Naive thymus-derived CD4-positive, alpha-beta T cell (primary cell): ENCODE measurements around the gene PXN. TPM values are rescaled to one million over a fixed set of nuclear protein-coding genes. Genes with fewer than 3 reads are reported as not detected.
"Not testable (repeated sequence)": the region's sequence is repeated elsewhere in the genome, so short reads cannot be mapped to it uniquely, and the experiment has no call there.

Source experiments
- ATAC-seq: fragments of 150-1000 bp; cut with Tn5 transposase; 2 replicates; pipeline ENCODE4 v1.10.0; 2021; ENCODE audit warnings: mild to moderate bottlenecking, moderate library complexity
- CTCF ChIA-PET: fragments of 350-600 bp; sonication (Branson Sonifier 250); formaldehyde crosslinking; loops from one replicate; lab custom pipeline; 2021; ENCODE audit warnings: antibody characterized with exemption; lab: Charles Lee
- POLR2A ChIA-PET: fragments of 350-600 bp; sonication (Branson Sonifier 250); formaldehyde crosslinking; loops from one replicate; lab custom pipeline; 2021; ENCODE audit warnings: antibody characterized with exemption, inconsistent platforms; lab: Charles Lee
- DNase-seq, 9 donors: peaks; one replicate each; pipeline versions ENCODE4 v3.0.0 to v3.0.0-alpha.2; 2020 to 2022; ENCODE audit warnings: mixed read lengths in 1 of 9
- H3K27ac ChIP-seq: one replicate; pipeline ENCODE4 v1.7.0; 2013; ENCODE audit warnings: mild to moderate bottlenecking, low read depth, low read length, moderate library complexity
- H3K27me3 ChIP-seq, 2 donors: one replicate each; pipeline ENCODE4 v1.7.0; 2013; ENCODE audit warnings: low read length in 2 of 2, mild to moderate bottlenecking in 2 of 2, moderate library complexity in 2 of 2; ENCODE audit not compliant: control insufficient read depth in 2 of 2, insufficient read depth in 2 of 2
- H3K36me3 ChIP-seq, 3 experiments: 1 replicate in 2 of 3; 2 replicates in 1 of 3; pipeline ENCODE4 v1.7.0; 2013; ENCODE audit warnings: low read length in 3 of 3, mild to moderate bottlenecking in 3 of 3, moderate library complexity in 1 of 3; ENCODE audit not compliant: insufficient read depth in 3 of 3, control insufficient read depth in 2 of 3
- H3K4me1 ChIP-seq, 2 donors: one replicate each; pipeline ENCODE4 v1.7.0; 2013; ENCODE audit warnings: low read length in 2 of 2, mild to moderate bottlenecking in 2 of 2, moderate library complexity in 1 of 2; ENCODE audit not compliant: control insufficient read depth in 2 of 2, insufficient read depth in 2 of 2
- H3K4me3 ChIP-seq: 2 replicates; pipeline ENCODE4 v1.7.0; 2013; ENCODE audit warnings: mild to moderate bottlenecking, low read length
- H3K9me3 ChIP-seq, 3 experiments: 1 replicate in 2 of 3; 2 replicates in 1 of 3; pipeline ENCODE4 v1.7.0; 2013; ENCODE audit warnings: low read length in 3 of 3; ENCODE audit not compliant: control insufficient read depth in 2 of 3
- H3K27ac Mint-ChIP-seq, 9 donors: one replicate each; pipeline ENCODE4 v1.8.0; 2020 to 2022; ENCODE audit warnings: mixed read lengths in 9 of 9, mild to moderate bottlenecking in 8 of 9, moderate library complexity in 5 of 9, inconsistent platforms in 2 of 9
- H3K27me3 Mint-ChIP-seq, 5 donors: one replicate each; pipeline ENCODE4 v1.8.0; 2021 to 2022; ENCODE audit warnings: mixed read lengths in 5 of 5, mild to moderate bottlenecking in 1 of 5
- H3K36me3 Mint-ChIP-seq, 5 donors: one replicate each; pipeline ENCODE4 v1.8.0; 2020 to 2022; ENCODE audit warnings: mixed read lengths in 5 of 5, mild to moderate bottlenecking in 3 of 5, inconsistent platforms in 1 of 5
- H3K4me1 Mint-ChIP-seq, 7 donors: one replicate each; pipeline ENCODE4 v1.8.0; 2020 to 2022; ENCODE audit warnings: mixed read lengths in 7 of 7, mild to moderate bottlenecking in 3 of 7, inconsistent platforms in 1 of 7
- H3K4me3 Mint-ChIP-seq, 10 donors: one replicate each; pipeline ENCODE4 v1.8.0; 2020 to 2022; ENCODE audit warnings: mild to moderate bottlenecking in 10 of 10, mixed read lengths in 10 of 10, moderate library complexity in 6 of 10, inconsistent platforms in 2 of 10
- H3K9me3 Mint-ChIP-seq, 11 donors: one replicate each; pipeline ENCODE4 v1.8.0; 2020 to 2022; ENCODE audit warnings: mixed read lengths in 11 of 11, mild to moderate bottlenecking in 4 of 11, inconsistent platforms in 1 of 11, moderate library complexity in 1 of 11
- intact Hi-C, 2 donors: fragments of 100-400 bp; cut with micrococcal nuclease; formaldehyde crosslinking; loops; one replicate each; pipeline ENCODE4 v1.15.1; 2023
- polyA plus RNA-seq, 2 donors: library from polyadenylated mRNA; unstranded; fragments of 300-500 nt; fragmentation: Illumina TruSeq; gene quantifications; one replicate each; pipeline ENCODE4 v1.2.3, GENCODE V29; 2021
- total RNA-seq, 6 experiments: library from RNA in 5 of 6; stranded (reverse) in 5 of 6; gene quantifications; 1 replicate in 5 of 6; 2 replicates in 1 of 6; pipeline ENCODE4 v1.2.3 and lab custom pipeline; 2021 to 2026

PXN gene
- total and polyA plus RNA-seq, 7 experiments from 2014 or later, result 84.3 to 202 (median 114) TPM

GRCh38 chr12:120216742-120217605, 48.6 kb downstream of the PXN start:
- no peak for ATAC-seq
- Mint-ChIP-seq H3K27me3 (no peaks in the 10 kb centered on the region), H3K4me1 (peaks cover 0 to 8% (median 0%) of the 10 kb centered on the region in 7 donors), H3K9me3 (no peaks in the 10 kb centered on the region), H3K27ac (no peak overlapping the region), H3K36me3 (peaks cover 0 to 27% (median 0%) of the 10 kb centered on the region in 5 donors), H3K4me3 (no peak overlapping the region)
- CTCF ChIA-PET, result no interaction called here
- no peak overlapping the region for H3K4me3 ChIP-seq
- H3K4me1 ChIP-seq, result no peaks in the 10 kb centered on the region
- H3K36me3 ChIP-seq, result peaks cover 26 to 96% (median 40%) of the 10 kb centered on the region in 3 experiments
- intact Hi-C loops, result no loop called here
- no peak for DNase-seq
- H3K27ac ChIP-seq, result no peak overlapping the region
- POLR2A ChIA-PET, result no interaction called here
- H3K9me3 ChIP-seq, result no peaks in the 10 kb centered on the region
- no peaks in the 10 kb centered on the region for H3K27me3 ChIP-seq

GRCh38 chr12:120215766-120216735, 49.5 kb downstream of the PXN start:
- Mint-ChIP-seq H3K27ac (peak overlapping the region in 4 of 9 donors; percentile 33 to 93 (median 56)), H3K4me3 (no peak overlapping the region), H3K36me3 (peaks cover 0 to 31% (median 6%) of the 10 kb centered on the region in 5 donors), H3K27me3 (no peaks in the 10 kb centered on the region), H3K4me1 (peaks cover 0 to 8% (median 0%) of the 10 kb centered on the region in 7 donors), H3K9me3 (no peaks in the 10 kb centered on the region)
- POLR2A ChIA-PET, result no interaction called here
- Histone ChIP-seq H3K4me1 (no peaks in the 10 kb centered on the region), H3K4me3 (no peak overlapping the region), H3K36me3 (peaks cover 30 to 96% (median 34%) of the 10 kb centered on the region in 3 experiments), H3K9me3 (no peaks in the 10 kb centered on the region), H3K27ac (no peak overlapping the region), H3K27me3 (no peaks in the 10 kb centered on the region)
- ATAC-seq (no peak), DNase-seq (no peak)
- CTCF ChIA-PET, result no interaction called here
- intact Hi-C loops, result no loop called here

- POLR2A ChIA-PET, result interaction anchor here (1.0 kb wide), 1 partner anchor 15 kb away, joined by 4 read pairs; the partner anchor contains the start of gene RPLP0
- no peak for DNase-seq
- CTCF ChIA-PET, result no interaction called here
- H3K4me3 Mint-ChIP-seq, result no peak overlapping the region
- no peaks in the 10 kb centered on the region for H3K9me3 Mint-ChIP-seq
- H3K27me3 Mint-ChIP-seq, result no peaks in the 10 kb centered on the region
- H3K27ac Mint-ChIP-seq, result peak overlapping the region in 1 of 9 donors; percentile 93
- Histone ChIP-seq H3K4me1 (no peaks in the 10 kb centered on the region), H3K27me3 (no peaks in the 10 kb centered on the region), H3K4me3 (no peak overlapping the region), H3K27ac (no peak overlapping the region), H3K36me3 (peaks cover 27 to 96% (median 28%) of the 10 kb centered on the region in 3 experiments), H3K9me3 (no peaks in the 10 kb centered on the region)
- peaks cover 0 to 8% (median 0%) of the 10 kb centered on the region in 7 donors for H3K4me1 Mint-ChIP-seq
- ATAC-seq, result no peak
- peaks cover 0 to 35% (median 10%) of the 10 kb centered on the region in 5 donors for H3K36me3 Mint-ChIP-seq
- intact Hi-C loops, result no loop called here
Measured at GRCh38 chr12:120215357-120215735, 50.2 kb downstream of the PXN start.

- H3K4me1 Mint-ChIP-seq, result peaks cover 0 to 4% (median 0%) of the 10 kb centered on the region in 7 donors
- H3K27me3 Mint-ChIP-seq, result no peaks in the 10 kb centered on the region
- H3K27ac Mint-ChIP-seq, result no peak overlapping the region
- H3K9me3 ChIP-seq, result no peaks in the 10 kb centered on the region
- H3K4me3 ChIP-seq, result no peak overlapping the region
- DNase-seq (no peak), ATAC-seq (no peak)
- H3K27ac ChIP-seq, result no peak overlapping the region
- no peak overlapping the region for H3K4me3 Mint-ChIP-seq
- H3K9me3 Mint-ChIP-seq, result no peaks in the 10 kb centered on the region
- H3K36me3 Mint-ChIP-seq, result peaks cover 0 to 35% (median 10%) of the 10 kb centered on the region in 5 donors
- CTCF ChIA-PET, result no interaction called here
- no peaks in the 10 kb centered on the region for H3K27me3 ChIP-seq
- POLR2A ChIA-PET, result interaction anchor here (1.0 kb wide), 1 partner anchor 14 kb away, joined by 4 read pairs; the partner anchor contains the start of gene RPLP0
- peaks cover 23 to 96% (median 28%) of the 10 kb centered on the region in 3 experiments for H3K36me3 ChIP-seq
- no peaks in the 10 kb centered on the region for H3K4me1 ChIP-seq
- intact Hi-C loops, result no loop called here
Measured at GRCh38 chr12:120214626-120215356, 50.7 kb downstream of the PXN start.

- Histone ChIP-seq H3K4me1 (no peaks in the 10 kb centered on the region), H3K36me3 (peaks cover 13 to 88% (median 24%) of the 10 kb centered on the region in 3 experiments), H3K27ac (no peak overlapping the region), H3K27me3 (no peaks in the 10 kb centered on the region), H3K4me3 (no peak overlapping the region), H3K9me3 (no peaks in the 10 kb centered on the region)
- Mint-ChIP-seq H3K36me3 (peaks cover 0 to 33% (median 10%) of the 10 kb centered on the region in 5 donors), H3K4me1 (peaks cover 0 to 4% (median 0%) of the 10 kb centered on the region in 7 donors), H3K27me3 (no peaks in the 10 kb centered on the region), H3K27ac (peak overlapping the region in 1 of 9 donors; percentile 26), H3K4me3 (no peak overlapping the region), H3K9me3 (no peaks in the 10 kb centered on the region)
- ChIA-PET POLR2A (no interaction called here), CTCF (no interaction called here)
- no peak for DNase-seq
- ATAC-seq, result no peak
- intact Hi-C loops, result no loop called here
Measured at GRCh38 chr12:120213758-120214157, 51.8 kb downstream of the PXN start.

- H3K4me1 ChIP-seq, H3K27me3 ChIP-seq, H3K4me3 ChIP-seq, CTCF ChIA-PET, H3K27ac Mint-ChIP-seq, H3K9me3 Mint-ChIP-seq, H3K27ac ChIP-seq, H3K4me1 Mint-ChIP-seq, intact Hi-C loops, H3K27me3 Mint-ChIP-seq, H3K4me3 Mint-ChIP-seq, DNase-seq, H3K9me3 ChIP-seq, ATAC-seq: not testable (repeated sequence)
- POLR2A ChIA-PET, result interaction anchor here (0.6 to 1.4 kb wide), 3 partner anchors 13 to 57 kb away, joined by 3 to 6 read pairs (median 3); partner anchors contain the start of gene RPLP0
- H3K36me3 Mint-ChIP-seq, result peaks cover 0 to 29% (median 10%) of the 10 kb centered on the region in 5 donors
- H3K36me3 ChIP-seq, result peaks cover 9 to 82% (median 19%) of the 10 kb centered on the region in 3 experiments
Measured at GRCh38 chr12:120213182-120213581, 52.3 kb downstream of the PXN start.
